Panc1 (cell line): ENCODE data around the gene MYRFL.

Source experiments
- CTCF ChIP-seq: fragments of 450-650 bp; IDR thresholded peaks from 2 replicates; pipeline ENCODE4 v1.5.1; 2017; ENCODE audit warnings: mild to moderate bottlenecking
- POLR2AphosphoS5 ChIP-seq: IDR thresholded peaks from 2 replicates; pipeline ENCODE4 v1.6.1; 2012; ENCODE audit warnings: mild to moderate bottlenecking, low read depth, low read length, moderate library complexity
- REST ChIP-seq, 2 experiments: IDR thresholded peaks; 2 replicates each; pipeline ENCODE4 v1.6.1; 2011 to 2012; ENCODE audit warnings: low read depth in 2 of 2, control low read depth in 1 of 2, low read length in 1 of 2, mild to moderate bottlenecking in 1 of 2, moderate library complexity in 1 of 2; ENCODE audit not compliant: insufficient read depth in 1 of 2
- SIN3A ChIP-seq: IDR thresholded peaks from 2 replicates; pipeline ENCODE4 v1.6.1; 2012; ENCODE audit warnings: low read depth, mild to moderate bottlenecking, low read length, moderate library complexity, borderline replicate concordance; ENCODE audit not compliant: insufficient read depth

GRCh38 chr12:69881771-69882170 lies 56.7 kb downstream of the MYRFL start:
- no peak for TF ChIP-seq CTCF
- no peak for TF ChIP-seq POLR2AphosphoS5
- no peak for TF ChIP-seq REST (IDR thresholded peaks at IDR 0.05; ENCODE audit: insufficient read depth in 1 of 2, low read depth in 2 of 2, low read length in 1 of 2)
- TF ChIP-seq SIN3A: no peak
